ENCODE measurements around the gene POU3F2.

The POU3F2 gene

GRCh38 chr6:98794307-98794842 lies 40.0 kb upstream of the POU3F2 start:
- H3K27ac ChIP-seq (ENCODE audit: extremely low read depth, low read depth, low read length): no peak overlapping the region
- H3K4me3 ChIP-seq (ENCODE audit: low read depth, low read length): no peak overlapping the region
- TF ChIP-seq ZNF768 (tag by site-specific recombination; IDR thresholded peaks at IDR 0.05) (no peak), ZNF202 (tag by site-specific recombination; IDR thresholded peaks at IDR 0.05; ENCODE audit: borderline replicate concordance) (no peak), ZSCAN30 (tag by site-specific recombination; IDR thresholded peaks at IDR 0.05) (no peak), ZNF704 (tag by site-specific recombination; IDR thresholded peaks at IDR 0.05) (no peak), ZNF830 (tag by site-specific recombination; IDR thresholded peaks at IDR 0.05; ENCODE audit: low read depth) (no peak), ZNF426 (tag by site-specific recombination; IDR thresholded peaks at IDR 0.05) (no peak), ZNF404 (tag by site-specific recombination; IDR thresholded peaks at IDR 0.05) (no peak), ZNF621 (tag by site-specific recombination; IDR thresholded peaks at IDR 0.05) (no peak), GLI4 (tag by site-specific recombination; IDR thresholded peaks at IDR 0.05) (no peak), KLF8 (tag by site-specific recombination; IDR thresholded peaks at IDR 0.05) (no peak), ZNF596 (tag by site-specific recombination; IDR thresholded peaks at IDR 0.05) (no peak), ZNF391 (tag by site-specific recombination; IDR thresholded peaks at IDR 0.05; ENCODE audit: borderline replicate concordance, low read depth) (no peak)
- ChIA-PET CTCF (no interaction called here), POLR2A (no interaction called here)
- H3K4me1 ChIP-seq (ENCODE audit: control insufficient read depth, insufficient read depth, low read length): no peaks in the 10 kb centered on the region
- no peaks in the 10 kb centered on the region for H3K36me3 ChIP-seq (ENCODE audit: control insufficient read depth in 2 of 2, insufficient read depth in 1 of 2, low read length in 2 of 2)
- no peaks in the 10 kb centered on the region for H3K9me3 ChIP-seq (ENCODE audit: control insufficient read depth, insufficient read depth, low read depth, low read length)

GRCh38 chr6:98797217-98797994 lies 37.0 kb upstream of the POU3F2 start:
- H3K36me3 ChIP-seq (ENCODE audit: control insufficient read depth in 2 of 2, insufficient read depth in 1 of 2, low read length in 2 of 2): no peaks in the 10 kb centered on the region
- CTCF ChIA-PET: no interaction called here
- no peak overlapping the region for H3K4me3 ChIP-seq (ENCODE audit: low read depth, low read length)
- no peak for TF ChIP-seq ZNF544 (tag by site-specific recombination; IDR thresholded peaks at IDR 0.05)
- no peak for TF ChIP-seq ZNF202 (tag by site-specific recombination; IDR thresholded peaks at IDR 0.05; ENCODE audit: borderline replicate concordance)
- TF ChIP-seq ZNF302 (tag by site-specific recombination; IDR thresholded peaks at IDR 0.05; ENCODE audit: low read depth): no peak
- no peak for TF ChIP-seq ZNF23 (tag by site-specific recombination; IDR thresholded peaks at IDR 0.05; ENCODE audit: borderline replicate concordance)
- no peak for TF ChIP-seq KLF9 (tag by site-specific recombination; IDR thresholded peaks at IDR 0.05; ENCODE audit: low read depth)
- TF ChIP-seq REST (tag by site-specific recombination; IDR thresholded peaks at IDR 0.05): no peak
- TF ChIP-seq ZNF645 (tag by site-specific recombination; IDR thresholded peaks at IDR 0.05): no peak
- TF ChIP-seq GLIS1 (tag by site-specific recombination; IDR thresholded peaks at IDR 0.05): no peak
- no peak for TF ChIP-seq ZNF324 (tag by site-specific recombination; IDR thresholded peaks at IDR 0.05)
- TF ChIP-seq ZNF776 (tag by site-specific recombination; IDR thresholded peaks at IDR 0.05; ENCODE audit: borderline replicate concordance): no peak
- TF ChIP-seq ZNF362 (tag by site-specific recombination; IDR thresholded peaks at IDR 0.05): no peak
- TF ChIP-seq FEZF1 (tag by site-specific recombination; IDR thresholded peaks at IDR 0.05): no peak
- TF ChIP-seq ZNF266 (tag by site-specific recombination; IDR thresholded peaks at IDR 0.05; ENCODE audit: low read depth): no peak
- TF ChIP-seq ZNF366 (tag by site-specific recombination; conservative IDR thresholded peaks at IDR 0.05): no peak
- no peak for TF ChIP-seq ZNF510 (tag by site-specific recombination; IDR thresholded peaks at IDR 0.05; ENCODE audit: insufficient replicate concordance)
- H3K9me3 ChIP-seq (ENCODE audit: control insufficient read depth, insufficient read depth, low read depth, low read length): no peaks in the 10 kb centered on the region
- no peak overlapping the region for H3K27ac ChIP-seq (ENCODE audit: extremely low read depth, low read depth, low read length)
- no peaks in the 10 kb centered on the region for H3K4me1 ChIP-seq (ENCODE audit: control insufficient read depth, insufficient read depth, low read length)
- POLR2A ChIA-PET: no interaction called here
